HG03196 (cell line): ENCODE data around the gene NMU.
A peak's percentile ranks its signal among the peaks of the same experiment; 100 is the strongest.
"Not testable (repeated sequence)": the region's sequence is repeated elsewhere in the genome, so short reads cannot be mapped to it uniquely, and the experiment has no call there.

Experiments used
- ATAC-seq: cut with Tn5 transposase; IDR thresholded peaks from one replicate; pipeline ENCODE4 v1.9.1; 2021; ENCODE audit not compliant: unreplicated experiment

NMU gene

DNA sequence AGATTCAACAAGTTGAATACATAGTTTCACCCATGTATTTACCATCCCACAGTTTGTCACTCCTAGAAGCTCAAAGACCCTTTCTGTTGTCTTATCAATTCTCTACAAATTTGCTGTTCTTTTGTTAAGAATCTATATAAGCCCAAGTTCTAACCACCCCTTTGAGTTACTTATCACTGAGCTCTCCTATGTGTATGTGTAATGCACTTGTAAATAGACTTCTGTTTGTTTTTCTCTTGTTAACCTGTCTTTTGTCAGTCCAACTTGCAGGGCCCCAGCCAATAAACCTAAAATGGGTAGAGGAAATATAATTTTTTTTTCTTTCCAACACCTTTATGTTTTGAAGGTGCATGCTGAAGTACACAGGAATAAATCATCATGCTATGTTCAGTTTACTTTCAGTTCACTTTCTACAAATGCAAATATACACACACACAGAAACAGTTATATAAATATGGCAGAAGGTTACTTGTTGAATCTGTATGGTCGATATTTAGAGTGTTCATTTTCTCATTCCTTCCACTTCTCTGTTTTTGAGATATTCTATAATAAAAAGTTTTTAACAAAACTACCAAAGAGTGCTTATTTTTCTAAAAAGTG lies 67.1 kb downstream of the NMU start:
- ATAC-seq, result no peak

DNA sequence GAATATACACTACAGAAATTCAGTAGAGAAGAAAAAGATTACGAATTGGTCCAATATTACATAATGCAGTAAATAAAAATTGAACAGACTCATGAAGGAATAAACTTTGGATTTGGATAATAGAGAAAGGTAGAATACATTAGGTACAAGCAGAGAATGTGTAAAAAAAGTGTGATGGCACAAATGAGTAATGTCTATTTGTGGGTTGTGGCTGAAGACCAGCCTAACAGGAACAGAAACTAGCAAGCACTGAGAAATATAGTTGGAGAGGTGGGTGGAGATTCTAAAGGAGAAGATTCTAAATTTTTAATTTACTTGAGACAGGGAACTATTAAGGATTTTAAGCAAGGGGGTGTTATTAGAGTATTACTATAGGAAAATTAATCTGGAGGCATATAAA lies 74.2 kb downstream of the NMU start:
- peak; percentile 98 for ATAC-seq

DNA sequence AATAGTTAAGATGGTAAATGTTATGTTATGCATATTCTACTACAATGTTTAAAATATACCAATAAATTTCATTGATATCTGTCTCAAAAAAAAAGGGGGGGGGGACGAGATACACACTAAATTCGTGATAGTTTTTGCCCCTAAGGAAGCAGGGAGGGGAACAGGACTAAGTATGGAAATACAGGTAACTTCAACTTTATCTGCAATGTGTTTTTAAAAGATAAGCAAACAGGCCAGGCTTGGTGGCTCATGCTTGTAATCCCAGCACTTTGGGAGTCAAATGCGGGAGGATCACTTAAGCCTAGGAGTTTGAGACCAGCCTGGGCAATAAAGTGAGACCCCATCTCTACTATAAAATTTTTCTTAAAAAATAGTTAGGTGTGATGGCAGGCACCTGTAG lies 76.0 kb downstream of the NMU start:
- ATAC-seq, result no peak

DNA sequence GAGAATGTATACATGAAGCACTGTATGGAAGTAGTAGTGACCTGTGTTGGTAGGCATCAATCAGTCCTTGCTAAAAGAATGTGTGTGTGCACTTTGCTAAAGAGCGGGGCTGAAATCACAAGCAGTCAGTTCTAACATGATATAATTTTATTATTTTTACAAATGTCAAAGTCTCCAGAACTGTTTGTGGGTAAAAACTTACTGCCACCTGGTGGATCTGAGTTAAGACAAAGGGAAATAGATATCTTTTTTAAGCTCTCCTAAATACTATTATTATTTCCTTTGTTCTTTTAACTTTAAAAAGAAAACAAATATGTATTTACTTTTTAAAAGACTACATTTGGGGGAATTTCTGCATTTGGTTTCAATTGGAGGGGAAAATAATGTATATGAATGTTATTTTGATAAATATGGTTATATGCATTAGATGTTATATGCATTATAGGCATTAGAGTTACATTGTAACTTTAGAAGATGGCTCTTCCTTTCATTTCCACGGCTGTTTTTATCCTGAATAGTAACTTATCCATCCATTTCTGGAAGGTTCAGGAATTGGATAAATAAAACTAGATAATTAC lies 81.6 kb downstream of the NMU start:
- no peak for ATAC-seq

DNA sequence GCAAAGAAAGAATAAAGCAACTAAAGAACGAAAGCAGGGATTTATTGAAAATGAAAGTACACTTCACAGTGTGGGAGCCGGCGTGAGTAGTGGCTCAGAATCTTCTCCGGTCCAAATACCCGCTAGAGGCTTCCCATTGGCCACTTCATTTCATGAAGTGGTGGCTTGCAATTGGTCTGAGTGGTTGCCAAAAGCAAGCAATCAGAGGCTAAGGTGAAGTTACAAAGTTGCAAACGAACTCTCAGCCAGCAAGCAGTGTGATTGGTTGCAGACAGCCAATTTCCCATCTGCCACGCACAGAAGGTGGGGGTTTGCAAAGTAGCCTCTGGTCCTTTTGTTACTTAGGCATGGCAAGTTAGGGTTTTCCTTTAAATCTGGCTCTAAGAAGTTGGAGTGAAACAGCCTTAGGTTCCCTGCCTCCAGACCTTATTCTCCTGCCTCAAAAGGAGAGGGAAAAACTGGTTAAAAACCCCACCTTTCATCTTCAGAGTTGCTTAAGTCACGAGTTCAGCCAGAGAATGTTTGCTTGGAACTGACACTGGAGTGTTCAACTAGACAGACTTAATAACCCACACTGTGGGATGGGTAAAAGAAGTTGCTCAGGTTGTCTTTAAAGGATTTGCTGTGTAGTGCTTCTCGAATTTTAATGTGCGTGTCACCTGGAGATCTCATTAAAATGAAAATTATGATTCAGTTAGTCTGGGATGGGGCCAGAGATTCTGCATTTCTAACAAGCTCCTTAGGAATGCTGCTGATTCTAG lies 82.5 kb downstream of the NMU start:
- no peak for ATAC-seq

DNA sequence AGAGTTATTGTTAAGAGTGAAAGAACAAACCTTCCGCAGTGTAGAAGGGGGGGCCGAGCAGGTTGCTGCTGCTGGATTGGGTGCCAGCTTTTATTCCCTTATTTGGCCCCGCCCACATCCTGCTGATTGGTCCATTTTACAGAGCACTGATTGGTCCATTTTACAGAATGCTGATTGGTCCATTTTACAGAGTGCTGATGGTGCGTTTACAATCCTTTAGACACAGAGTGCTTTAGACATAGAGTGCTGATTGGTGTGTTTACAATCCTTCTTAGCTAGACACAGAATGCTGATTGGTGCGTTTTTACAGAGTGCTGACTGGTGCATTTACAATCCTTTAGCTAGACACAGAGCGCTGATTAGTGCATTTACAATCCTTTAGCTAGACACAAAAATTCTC lies 84.1 kb downstream of the NMU start:
- not testable (repeated sequence) for ATAC-seq

DNA sequence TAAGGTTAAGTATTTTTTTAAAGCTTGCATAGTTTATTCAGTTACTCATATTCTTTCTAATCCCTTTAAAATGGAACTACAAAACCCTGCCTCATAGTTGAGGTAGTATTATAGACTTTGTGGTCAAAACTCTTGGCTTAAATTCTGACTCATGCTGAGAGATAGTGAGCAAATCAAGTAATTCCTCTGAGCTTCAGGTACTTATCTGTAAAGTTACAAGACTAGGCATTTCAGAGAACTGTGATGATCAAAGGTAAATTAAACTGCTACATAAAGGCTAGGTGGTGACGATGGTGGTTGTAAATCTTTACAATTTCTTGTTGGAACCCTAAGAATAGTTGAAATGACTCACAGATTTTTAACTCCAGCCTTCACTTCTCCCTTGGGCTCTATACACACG lies 86.2 kb downstream of the NMU start:
- ATAC-seq, result no peak

DNA sequence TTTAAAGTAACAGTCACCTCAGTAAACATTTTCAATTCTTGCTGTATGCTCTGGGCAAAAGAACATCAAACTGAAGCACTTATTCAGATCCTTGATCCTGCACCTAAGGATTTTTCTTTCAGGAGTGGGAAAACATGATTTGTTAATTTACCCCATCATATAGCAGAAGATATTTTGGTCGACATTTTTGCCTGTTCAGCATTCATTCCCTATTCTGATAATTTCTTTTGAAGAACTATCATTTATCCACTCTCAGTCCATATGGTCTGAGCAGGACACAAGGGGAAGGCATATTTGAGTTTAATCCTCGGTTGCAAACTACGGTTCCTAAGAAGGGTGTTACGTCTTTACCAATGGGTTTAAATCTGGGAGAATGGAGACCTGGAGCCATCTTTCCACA lies 88.2 kb downstream of the NMU start:
- ATAC-seq, result no peak

DNA sequence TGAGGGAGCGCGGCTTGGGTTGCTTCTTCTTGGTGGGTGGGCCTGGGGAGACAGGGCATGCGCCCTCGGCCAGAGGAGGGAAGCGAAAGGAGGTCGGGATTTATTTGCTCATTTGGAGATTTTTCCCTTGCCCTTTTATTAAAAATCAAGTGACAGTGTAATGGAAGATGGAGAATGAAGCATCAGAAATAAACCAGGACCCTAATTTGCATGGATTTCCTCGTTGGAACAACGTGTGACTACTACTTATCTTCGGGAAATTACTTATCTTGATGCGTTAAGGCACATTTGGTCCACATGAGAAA lies 88.7 kb downstream of the NMU start:
- no peak for ATAC-seq

DNA sequence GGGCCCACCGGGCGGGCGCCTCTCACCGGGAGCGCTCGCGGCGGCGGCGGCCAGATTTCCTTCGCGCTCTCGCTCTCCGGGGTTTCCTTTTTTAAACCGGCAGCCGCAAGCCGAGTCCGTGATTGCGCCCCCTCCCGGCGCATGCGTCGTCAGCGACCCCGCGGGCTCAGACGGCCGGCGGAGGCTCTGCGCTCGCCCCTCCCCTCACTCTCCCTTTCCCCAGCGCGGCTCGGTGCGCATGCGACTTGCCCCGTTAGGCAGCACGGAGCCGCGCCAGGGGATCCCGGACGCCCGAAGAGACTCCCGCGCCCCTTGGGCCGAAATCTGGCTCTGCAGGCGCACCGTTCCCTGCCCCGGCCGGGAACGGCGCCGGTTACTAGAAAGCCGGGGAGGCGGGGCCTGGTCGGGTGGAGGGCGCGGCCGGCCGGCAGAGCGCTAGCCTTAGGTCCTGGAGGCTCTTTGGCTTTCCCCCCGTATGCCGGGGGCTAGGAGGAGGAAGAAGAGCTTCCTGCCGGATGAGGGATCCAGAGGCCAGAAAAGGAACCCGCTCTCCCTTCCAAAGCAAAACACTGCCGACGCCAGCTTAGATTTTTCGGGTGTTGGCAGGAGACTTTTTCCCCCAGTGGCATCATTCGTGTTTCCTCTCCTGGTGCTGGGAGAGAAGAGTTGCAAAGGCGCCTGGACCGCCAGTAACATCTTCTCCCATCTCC lies 89.2 kb downstream of the NMU start, which contains the start of gene CLOCK:
TSS of gene CLOCK (minus strand) at position 154 of the 710 bp plus-strand sequence. CDS start 64,124 bp downstream, outside the sequence.
- ATAC-seq, result peak; percentile 74

DNA sequence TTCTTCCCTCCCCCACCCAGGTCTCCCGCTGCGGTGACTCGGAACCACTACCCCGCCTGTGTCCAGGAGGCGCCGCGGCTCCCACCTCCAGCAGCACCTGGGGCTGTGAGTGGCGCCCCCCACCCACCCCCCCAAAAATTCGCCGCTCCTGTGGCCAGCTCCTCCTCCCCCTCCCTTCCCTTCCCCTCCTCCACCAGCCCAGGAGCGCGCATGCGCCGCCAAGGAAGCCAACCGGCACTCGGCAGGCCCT lies 89.7 kb downstream of the NMU start:
- peak; percentile 40 for ATAC-seq

DNA sequence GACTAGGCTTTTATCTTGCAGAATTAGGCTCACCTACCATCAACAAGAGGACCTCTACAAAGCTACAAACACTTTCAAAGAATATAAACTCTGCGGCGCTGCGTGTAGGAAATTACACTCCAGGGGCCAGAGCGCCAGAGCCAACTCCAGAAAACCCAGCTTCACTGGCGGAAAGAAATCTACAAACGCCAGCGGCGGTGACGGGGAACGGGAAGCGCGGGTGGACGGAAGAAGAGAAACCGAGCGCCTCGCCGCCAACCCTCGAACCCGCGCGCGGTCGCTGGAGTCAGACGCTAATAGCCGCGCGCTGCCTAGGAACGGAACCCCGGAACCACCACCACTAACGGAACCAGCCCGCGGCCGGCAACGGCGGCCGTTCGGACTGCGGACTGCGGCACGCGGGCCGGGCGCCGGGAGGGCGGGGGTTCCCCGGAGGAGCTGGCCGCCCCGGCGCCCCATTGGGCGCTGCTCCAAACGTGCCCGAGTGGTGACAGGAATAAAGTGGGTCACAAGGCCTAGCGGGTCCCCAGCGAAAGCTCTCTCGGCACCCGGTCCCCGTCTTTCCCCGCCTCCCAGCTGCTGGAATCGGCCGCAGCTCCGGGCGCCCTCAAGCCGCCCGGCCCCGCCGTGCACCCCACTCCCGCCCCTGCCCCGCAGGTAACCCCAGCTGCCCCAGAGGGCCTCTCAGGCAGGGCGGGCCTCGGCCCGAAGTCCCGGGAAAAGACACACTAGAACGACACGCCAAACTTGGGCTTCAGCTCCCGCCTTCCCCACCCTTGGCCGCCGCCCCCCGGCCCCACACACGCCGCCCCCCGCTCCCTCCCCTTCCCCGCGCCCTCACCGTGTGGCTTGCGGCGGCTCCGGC lies 90.2 kb downstream of the NMU start:
- peak; percentile 47 for ATAC-seq
